A549 (cell line): ENCODE data around the gene CSTA. TPM values are rescaled to one million over a fixed set of nuclear protein-coding genes. Genes with fewer than 3 reads are reported as not detected.
A peak's percentile ranks its signal among the peaks of the same experiment; 100 is the strongest.

ENCODE experiments used
- ATAC-seq, 2 experiments: fragments of 200-7000 bp in 1 of 2; fragments of >200 bp in 1 of 2; cut with Nextera tagmentation in 1 of 2; cut with Tn5 transposase in 1 of 2; 3 replicates each; pipeline versions ENCODE4 v1.8.0 to v1.9.1; 2018 to 2020; ENCODE audit warnings: mild to moderate bottlenecking in 1 of 2, moderate library complexity in 1 of 2
- CTCF ChIA-PET: fragments of 300-600 bp; sonication (Branson Sonifier 250); formaldehyde crosslinking; extraction: SDS; loops from one replicate; lab custom pipeline; 2021; ENCODE audit warnings: antibody characterized with exemption, inconsistent platforms; lab: Yijun Ruan, JAX
- POLR2A ChIA-PET: fragments of 350-600 bp; formaldehyde crosslinking; extraction: SDS; loops from one replicate; lab custom pipeline; 2021; ENCODE audit warnings: antibody characterized with exemption, inconsistent platforms; lab: Yijun Ruan, JAX
- DNase-seq, 2 experiments: peaks; one replicate each; pipeline versions ENCODE4 v3.0.0 to v3.0.0-alpha.2; 2011 to 2016; ENCODE audit warnings: low read depth in 1 of 2, low spot score in 1 of 2
- FAIRE-seq: peaks from 2 replicates; lab custom pipeline; 2011; peaks lifted over from hg19 to GRCh38; lab: Jason Lieb, UNC
- H3K27ac ChIP-seq, 2 experiments: fragments of >200 bp; sonication (Bioruptor Twin); formaldehyde crosslinking; 3 replicates each; pipeline ENCODE4 v1.5.1; 2016 to 2017
- H3K4me1 ChIP-seq: fragments of >200 bp; sonication (Bioruptor Twin); formaldehyde crosslinking; 3 replicates; pipeline ENCODE4 v1.6.1; 2016
- H3K4me2 ChIP-seq: fragments of >200 bp; sonication (Bioruptor Twin); formaldehyde crosslinking; 3 replicates; pipeline ENCODE4 v1.6.1; 2016
- H3K4me3 ChIP-seq: fragments of >200 bp; sonication (Bioruptor Twin); formaldehyde crosslinking; 3 replicates; pipeline ENCODE4 v1.5.1; 2016
- H3K9me3 ChIP-seq: fragments of >200 bp; sonication (Bioruptor Twin); formaldehyde crosslinking; 3 replicates; pipeline ENCODE4 v1.6.1; 2016
- ATOH8 ChIP-seq: fragments of 250-450 bp; sonication (Bioruptor Pico); IDR thresholded peaks from 2 replicates; pipeline ENCODE4 v1.5.0; 2020; ENCODE audit warnings: low read depth, mild to moderate bottlenecking, moderate library complexity
- BHLHE40 ChIP-seq: IDR thresholded peaks from 2 replicates; pipeline ENCODE4 v1.6.1; 2012; ENCODE audit warnings: low read depth, low read length, inconsistent platforms
- CBX2 ChIP-seq: fragments of 200-600 bp; sonication (generic); IDR thresholded peaks from 2 replicates; pipeline ENCODE4 v1.6.1; 2016; ENCODE audit warnings: low read depth, mild to moderate bottlenecking, borderline replicate concordance
- CEBPB ChIP-seq, 2 experiments: fragments of >200 bp in 1 of 2; sonication (Bioruptor Twin) in 1 of 2; formaldehyde crosslinking in 1 of 2; IDR thresholded peaks; 2 replicates each; pipeline ENCODE4 v1.6.1; 2012 to 2016
- CHD2 ChIP-seq: fragments of 150-350 bp; IDR thresholded peaks from 2 replicates; pipeline ENCODE4 v1.6.1; 2014; ENCODE audit warnings: low read length; ENCODE audit not compliant: partially characterized antibody
- CHD4 ChIP-seq: fragments of 200-600 bp; sonication (generic); IDR thresholded peaks from 2 replicates; pipeline ENCODE4 v1.6.1; 2016; ENCODE audit warnings: antibody characterized with exemption, mild to moderate bottlenecking, borderline replicate concordance
- EHF ChIP-seq: fragments of 250-450 bp; sonication (Bioruptor Pico); IDR thresholded peaks from 2 replicates; pipeline ENCODE4 v1.5.0; 2020; ENCODE audit warnings: mild to moderate bottlenecking
- ESRRA ChIP-seq: fragments of 150-350 bp; IDR thresholded peaks from 2 replicates; pipeline ENCODE4 v1.6.1; 2014; ENCODE audit warnings: mild to moderate bottlenecking, low read length, borderline replicate concordance
- FOSB ChIP-seq: fragments of 250-450 bp; sonication (Bioruptor Pico); IDR thresholded peaks from 2 replicates; pipeline ENCODE4 v1.5.0; 2020; ENCODE audit warnings: mild to moderate bottlenecking, moderate library complexity
- FOXS1 ChIP-seq: fragments of 250-450 bp; sonication (Bioruptor Pico); IDR thresholded peaks from 2 replicates; pipeline ENCODE4 v1.5.0; 2020; ENCODE audit warnings: mild to moderate bottlenecking, moderate library complexity
- GATA3 ChIP-seq: IDR thresholded peaks from 2 replicates; pipeline ENCODE4 v1.6.1; 2012; ENCODE audit warnings: borderline replicate concordance
- HDAC2 ChIP-seq: fragments of 200-600 bp; sonication (generic); IDR thresholded peaks from 2 replicates; pipeline ENCODE4 v1.6.1; 2016
- HOXB5 ChIP-seq: fragments of 250-450 bp; sonication (Bioruptor Pico); IDR thresholded peaks from 2 replicates; pipeline ENCODE4 v1.5.0; 2020; ENCODE audit warnings: mild to moderate bottlenecking, moderate library complexity
- JUN ChIP-seq, 2 experiments: fragments of >200 bp; sonication (Bioruptor Twin); formaldehyde crosslinking; IDR thresholded peaks; 2 replicates in 1 of 2; 3 replicates in 1 of 2; pipeline ENCODE4 v1.6.1; 2016 to 2017
- KDM1A ChIP-seq: fragments of 200-600 bp; sonication (generic); IDR thresholded peaks from 2 replicates; pipeline ENCODE4 v1.6.1; 2016; ENCODE audit warnings: low read depth, mild to moderate bottlenecking
- MAZ ChIP-seq: fragments of 150-350 bp; IDR thresholded peaks from 2 replicates; pipeline ENCODE4 v1.6.1; 2014; ENCODE audit warnings: antibody characterized with exemption, low read depth, low read length, borderline replicate concordance
- MYC ChIP-seq: IDR thresholded peaks from 2 replicates; pipeline ENCODE4 v1.6.1; 2012; ENCODE audit warnings: mild to moderate bottlenecking, inconsistent platforms, low read length, improper control_type of control experiment, borderline replicate concordance
- NFE2L2 ChIP-seq: fragments of 150-350 bp; conservative IDR thresholded peaks from 2 replicates; pipeline ENCODE4 v1.6.1; 2014; ENCODE audit warnings: low read length
- NPAS2 ChIP-seq: fragments of 250-450 bp; sonication (Bioruptor Pico); IDR thresholded peaks from 2 replicates; pipeline ENCODE4 v1.8.0; 2022; ENCODE audit warnings: mild to moderate bottlenecking, moderate library complexity, borderline replicate concordance
- NR3C1 ChIP-seq: fragments of >200 bp; sonication (Bioruptor Twin); formaldehyde crosslinking; IDR thresholded peaks from 3 replicates; pipeline ENCODE4 v1.6.1; 2017
- RAD21 ChIP-seq, 2 experiments: fragments of >200 bp in 1 of 2; sonication (Bioruptor Twin) in 1 of 2; formaldehyde crosslinking in 1 of 2; IDR thresholded peaks in 1 of 2; conservative IDR thresholded peaks in 1 of 2; 2 replicates in 1 of 2; 3 replicates in 1 of 2; pipeline ENCODE4 v1.6.1; 2012 to 2018; ENCODE audit warnings: inconsistent platforms in 1 of 2
- TFCP2L1 ChIP-seq: fragments of 250-450 bp; sonication (Bioruptor Pico); IDR thresholded peaks from 2 replicates; pipeline ENCODE4 v1.5.0; 2021; ENCODE audit warnings: mild to moderate bottlenecking
- TP53 ChIP-seq: fragments of 250-450 bp; sonication (Bioruptor Pico); IDR thresholded peaks from 2 replicates; pipeline ENCODE4 v1.5.0; 2021; ENCODE audit warnings: mild to moderate bottlenecking, moderate library complexity
- ZFP36 ChIP-seq: fragments of 450-650 bp; IDR thresholded peaks from 2 replicates; pipeline ENCODE4 v1.6.1; 2014; ENCODE audit warnings: borderline replicate concordance; ENCODE audit not compliant: partially characterized antibody
- WGBS: methylation state at CpG from one replicate; pipeline ENCODE4 v1.1.6; 2017; ENCODE audit errors: missing lambda C conversion rate; 5-methylcytosine and 5-hydroxymethylcytosine counted together
- polyA plus RNA-seq, 4 experiments: library from polyadenylated mRNA; depleted of rRNA in 3 of 4; stranded (reverse); fragments of >200 nt; fragmentation: RNase III in 1 of 4; extraction: RNeasy Plus Mini Kit Qiagen cat#74134 plus additional on column Dnase treatment in 1 of 4; gene quantifications; 2 replicates in 3 of 4; 3 replicates in 1 of 4; pipeline ENCODE4 v1.2.3, GENCODE V29; 2011 to 2017
- TF ChIP-seq, protein P1 (sequence below): fragments of 450-650 bp; IDR thresholded peaks from 2 replicates; pipeline ENCODE4 v1.6.1; 2014; ENCODE audit warnings: antibody characterized with exemption

CSTA gene
- polyA plus RNA-seq, 2 of the 4 experiments (the other 2 are of a cell fraction) = 0.41 to 7.8 TPM

GRCh38 chr3:122314228-122314876 is 10.7 kb upstream of the CSTA start:
- 13% methylated on average over 2 of the region's 2 CpGs for WGBS
- Histone ChIP-seq H3K9me3 (no peaks in the 10 kb centered on the region; the same call in 2 of the 3 replicates), H3K4me3 (no peak overlapping the region), H3K4me1 (no peaks in the 10 kb centered on the region), H3K27ac (no peak overlapping the region), H3K4me2 (no peak overlapping the region)
- FAIRE-seq (no peak), DNase-seq (no peak), ATAC-seq (no peak)
- ChIA-PET CTCF (interaction anchor here (0.7 to 2.1 kb wide), 3 partner anchors 8 to 221 kb away, joined by 3 to 5 read pairs (median 4); no protein-coding TSS in a partner anchor), POLR2A (no interaction called here)
- no peak for TF ChIP-seq CHD2
- TF ChIP-seq ESRRA = no peak
- TF ChIP-seq RAD21 (conservative IDR thresholded peaks at IDR 0.05 in 1 of 2, IDR thresholded peaks at IDR 0.05 in 1 of 2) = no peak
- no peak for TF ChIP-seq CEBPB (IDR thresholded peaks at IDR 0.05)
- TF ChIP-seq TFCP2L1 (CRISPR knock-in tag) = no peak
- TF ChIP-seq NPAS2 (CRISPR knock-in tag) = no peak
- TF ChIP-seq CHD4 = no peak
- no peak for TF ChIP-seq MYC
- TF ChIP-seq FOSB (CRISPR knock-in tag) = no peak
- no peak for TF ChIP-seq NR3C1
- no peak for TF ChIP-seq CBX2
- TF ChIP-seq KDM1A = no peak
- TF ChIP-seq GATA3 = no peak
- TF ChIP-seq, protein P1, sequence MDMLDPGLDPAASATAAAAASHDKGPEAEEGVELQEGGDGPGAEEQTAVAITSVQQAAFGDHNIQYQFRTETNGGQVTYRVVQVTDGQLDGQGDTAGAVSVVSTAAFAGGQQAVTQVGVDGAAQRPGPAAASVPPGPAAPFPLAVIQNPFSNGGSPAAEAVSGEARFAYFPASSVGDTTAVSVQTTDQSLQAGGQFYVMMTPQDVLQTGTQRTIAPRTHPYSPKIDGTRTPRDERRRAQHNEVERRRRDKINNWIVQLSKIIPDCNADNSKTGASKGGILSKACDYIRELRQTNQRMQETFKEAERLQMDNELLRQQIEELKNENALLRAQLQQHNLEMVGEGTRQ = no peak
- no peak for TF ChIP-seq ATOH8 (CRISPR knock-in tag)

DNA sequence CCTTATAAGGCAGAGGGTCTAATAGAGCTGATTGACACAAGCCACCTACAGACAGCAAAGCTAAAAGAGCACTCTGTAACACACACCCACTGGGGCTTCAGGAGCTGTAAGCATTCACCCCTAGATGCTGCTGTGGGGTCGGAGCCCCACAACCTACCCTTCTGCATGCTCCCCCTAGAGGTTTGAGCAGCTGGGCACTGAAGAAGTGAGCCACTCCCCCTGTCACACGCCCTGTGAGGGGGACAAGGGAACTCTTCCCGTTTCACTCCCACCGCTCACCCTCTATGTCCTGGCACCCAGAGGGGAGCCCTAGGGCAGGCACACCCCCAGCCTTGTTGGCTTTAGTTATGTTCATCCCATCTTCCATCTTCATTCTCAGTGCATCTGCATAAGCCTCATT is 9.4 kb upstream of the CSTA start:
- no peak overlapping the region for H3K4me3 ChIP-seq
- H3K9me3 ChIP-seq = no peaks in the 10 kb centered on the region; the same call in 2 of the 3 replicates
- no peak overlapping the region for H3K4me2 ChIP-seq
- 63% methylated on average over 4 of the region's 4 CpGs for WGBS
- FAIRE-seq (no peak), ATAC-seq (peak in 1 of 2 experiments; percentile 22; a peak in 1 of 6 replicates), DNase-seq (no peak)
- ChIA-PET CTCF (interaction anchor here (0.9 to 2.1 kb wide), 2 partner anchors 9 to 14 kb away, joined by 3 to 5 read pairs; no protein-coding TSS in a partner anchor), POLR2A (no interaction called here)
- no peak for TF ChIP-seq BHLHE40
- no peak for TF ChIP-seq ZFP36
- no peak for TF ChIP-seq CEBPB (IDR thresholded peaks at IDR 0.05)
- TF ChIP-seq TP53 (CRISPR knock-in tag) = no peak
- TF ChIP-seq HOXB5 (CRISPR knock-in tag) = no peak
- no peak for TF ChIP-seq HDAC2
- TF ChIP-seq NFE2L2 = no peak
- no peak for TF ChIP-seq EHF
- TF ChIP-seq JUN (IDR thresholded peaks at IDR 0.05) = no peak
- no peak for TF ChIP-seq FOXS1 (CRISPR knock-in tag)
- no peak for TF ChIP-seq ATOH8 (CRISPR knock-in tag)
- no peak for TF ChIP-seq TFCP2L1 (CRISPR knock-in tag)
- TF ChIP-seq MAZ = no peak
- H3K27ac ChIP-seq = no peak overlapping the region
- H3K4me1 ChIP-seq = no peaks in the 10 kb centered on the region
